Loucy (cell line): Measurements from ENCODE around the gene MS4A10.
A peak's percentile ranks its signal among the peaks of the same experiment; 100 is the strongest.

Experiments
- H2AFZ ChIP-seq: fragments of 200-600 bp; sonication (generic); 2 replicates; pipeline ENCODE4 v1.6.0; 2016; ENCODE audit warnings: antibody characterized with exemption, mild to moderate bottlenecking, low read length, moderate library complexity
- H3F3A ChIP-seq: fragments of 200-600 bp; 2 replicates; pipeline ENCODE4 v1.6.0; 2016; ENCODE audit warnings: antibody characterized with exemption, low read depth, mild to moderate bottlenecking
- H3K27me3 ChIP-seq: fragments of 200-600 bp; sonication (generic); 2 replicates; pipeline ENCODE4 v1.6.1; 2014; ENCODE audit warnings: low read length, mild to moderate bottlenecking; ENCODE audit not compliant: insufficient read depth, poor library complexity, severe bottlenecking
- H3K36me3 ChIP-seq: fragments of 200-600 bp; sonication (generic); 2 replicates; pipeline ENCODE4 v1.6.1; 2016; ENCODE audit warnings: low read length; ENCODE audit not compliant: insufficient read depth
- H3K4me1 ChIP-seq: fragments of 200-600 bp; sonication (generic); 2 replicates; pipeline ENCODE4 v1.5.1; 2014; ENCODE audit warnings: low read length, mild to moderate bottlenecking; ENCODE audit not compliant: insufficient read depth, poor library complexity, severe bottlenecking
- H3K4me2 ChIP-seq: fragments of 200-600 bp; sonication (generic); 2 replicates; pipeline ENCODE4 v1.6.0; 2014; ENCODE audit warnings: antibody characterized with exemption, low read length, low read depth, mild to moderate bottlenecking; ENCODE audit not compliant: poor library complexity, severe bottlenecking
- H3K4me3 ChIP-seq: fragments of 200-600 bp; sonication (generic); 2 replicates; pipeline ENCODE4 v1.5.1; 2014; ENCODE audit warnings: low read length, mild to moderate bottlenecking, mixed read lengths; ENCODE audit not compliant: poor library complexity, severe bottlenecking
- H3K79me2 ChIP-seq: fragments of 200-600 bp; sonication (generic); 2 replicates; pipeline ENCODE4 v1.6.1; 2014; ENCODE audit warnings: low read length; ENCODE audit not compliant: insufficient read depth
- H3K9ac ChIP-seq: fragments of 200-600 bp; sonication (generic); 2 replicates; pipeline ENCODE4 v1.6.0; 2014; ENCODE audit warnings: mild to moderate bottlenecking, low read depth, low read length, moderate library complexity; ENCODE audit not compliant: poor library complexity, severe bottlenecking
- H3K9me2 ChIP-seq: fragments of 200-600 bp; sonication (generic); replicated peaks from 2 replicates; pipeline ENCODE4 v1.6.1; 2016; ENCODE audit warnings: low read depth, low read length, mixed read lengths
- H3K9me3 ChIP-seq: fragments of 200-600 bp; sonication (generic); 2 replicates; pipeline ENCODE4 v1.6.1; 2014; ENCODE audit warnings: mild to moderate bottlenecking, antibody characterized with exemption, low read length, low read depth; ENCODE audit not compliant: insufficient read depth
- H4K20me1 ChIP-seq: fragments of 200-600 bp; sonication (generic); 2 replicates; pipeline ENCODE4 v1.6.0; 2014; ENCODE audit warnings: antibody characterized with exemption, low read length, mild to moderate bottlenecking; ENCODE audit not compliant: insufficient read depth, poor library complexity, severe bottlenecking
- CTCF ChIP-seq: fragments of 200-600 bp; sonication (generic); conservative IDR thresholded peaks from 2 replicates; pipeline ENCODE4 v1.5.1; 2014; ENCODE audit warnings: mild to moderate bottlenecking, antibody characterized with exemption, low read length
- EZH2phosphoT487 ChIP-seq: fragments of 200-600 bp; IDR thresholded peaks from 2 replicates; pipeline ENCODE4 v1.6.1; 2018; ENCODE audit warnings: antibody characterized with exemption, mild to moderate bottlenecking, moderate library complexity, borderline replicate concordance

Gene MS4A10

DNA sequence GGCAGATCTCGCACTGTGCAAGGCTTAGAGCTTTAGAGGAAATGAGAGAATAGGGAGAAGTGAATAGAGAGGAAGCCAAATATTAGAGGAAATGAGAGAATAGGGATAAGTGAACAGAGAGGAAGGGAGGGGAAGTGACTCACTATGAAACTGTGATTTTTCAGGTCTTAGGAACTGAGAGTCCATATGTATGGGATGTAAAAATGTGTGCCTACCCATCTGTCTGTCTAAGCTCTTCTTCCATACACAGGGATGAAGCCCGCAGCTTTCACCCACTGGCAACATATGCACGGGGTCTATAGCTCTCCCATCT is 50.4 kb downstream of the MS4A10 start:
- Histone ChIP-seq H3K4me1 (peaks cover 43% of the 10 kb centered on the region), H3F3A (no peaks in the 10 kb centered on the region), H3K4me2 (no peak overlapping the region)

DNA sequence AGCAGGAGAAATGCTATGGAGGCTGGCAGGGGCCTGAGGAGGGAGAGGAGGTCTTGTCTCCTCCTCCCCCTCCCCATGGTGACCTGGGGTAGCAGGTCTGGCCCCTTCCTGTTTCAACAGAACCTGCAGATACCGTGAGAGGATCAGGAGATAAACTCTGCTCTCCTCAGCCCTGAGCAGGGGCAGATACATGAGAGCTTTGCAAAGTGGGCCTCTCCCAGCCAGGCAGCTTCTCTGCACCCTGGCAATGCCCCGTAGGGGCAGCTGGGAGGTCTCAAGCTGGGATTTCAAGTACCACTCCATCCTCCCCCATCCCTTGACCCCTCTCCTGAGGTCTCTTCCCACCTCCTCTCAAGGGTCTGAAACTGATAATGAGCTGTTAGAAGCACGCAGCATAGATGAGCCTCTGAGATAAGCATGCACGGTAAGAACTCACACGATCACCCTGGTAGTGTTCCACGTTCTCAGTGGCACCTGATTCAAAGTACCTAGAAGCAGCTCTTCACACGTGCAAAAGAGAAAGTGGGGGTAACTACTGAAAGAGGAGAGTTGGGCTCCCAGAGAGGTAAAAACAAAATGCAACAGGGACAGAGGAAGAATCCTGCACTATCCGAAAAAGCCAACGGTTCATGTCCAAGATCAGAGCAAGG is 51.9 kb downstream of the MS4A10 start:
- H3K9ac ChIP-seq = peak overlapping the region; percentile 7
- no peak overlapping the region for H3K4me3 ChIP-seq
- no peaks in the 10 kb centered on the region for H3F3A ChIP-seq
- no peaks in the 10 kb centered on the region for H4K20me1 ChIP-seq
- H3K9me2 ChIP-seq = no peaks in the 10 kb centered on the region
- TF ChIP-seq CTCF = no peak
- TF ChIP-seq EZH2phosphoT487 = no peak
- peak overlapping the region; percentile 29 for H3K4me2 ChIP-seq
- peaks cover under 1% of the 10 kb centered on the region; the same call in 1 of the 2 replicates for H3K79me2 ChIP-seq
- H3K27me3 ChIP-seq = no peaks in the 10 kb centered on the region
- H2AFZ ChIP-seq = peak overlapping the region; percentile 29; the same call in 1 of the 2 replicates
- no peaks in the 10 kb centered on the region for H3K36me3 ChIP-seq
- H3K4me1 ChIP-seq = peaks cover 41% of the 10 kb centered on the region
- no peaks in the 10 kb centered on the region for H3K9me3 ChIP-seq

More for the DNA sequence above, 50.4 kb downstream of the MS4A10 start:
- H3K9ac ChIP-seq = no peak overlapping the region
- TF ChIP-seq EZH2phosphoT487 = no peak
- TF ChIP-seq CTCF = no peak
- no peak overlapping the region for H2AFZ ChIP-seq
- H3K4me3 ChIP-seq = no peak overlapping the region
- H3K79me2 ChIP-seq = no peaks in the 10 kb centered on the region
- no peaks in the 10 kb centered on the region for H3K9me2 ChIP-seq
- H3K36me3 ChIP-seq = no peaks in the 10 kb centered on the region
- no peaks in the 10 kb centered on the region for H3K9me3 ChIP-seq
- H4K20me1 ChIP-seq = no peaks in the 10 kb centered on the region
- H3K27me3 ChIP-seq = no peaks in the 10 kb centered on the region

DNA sequence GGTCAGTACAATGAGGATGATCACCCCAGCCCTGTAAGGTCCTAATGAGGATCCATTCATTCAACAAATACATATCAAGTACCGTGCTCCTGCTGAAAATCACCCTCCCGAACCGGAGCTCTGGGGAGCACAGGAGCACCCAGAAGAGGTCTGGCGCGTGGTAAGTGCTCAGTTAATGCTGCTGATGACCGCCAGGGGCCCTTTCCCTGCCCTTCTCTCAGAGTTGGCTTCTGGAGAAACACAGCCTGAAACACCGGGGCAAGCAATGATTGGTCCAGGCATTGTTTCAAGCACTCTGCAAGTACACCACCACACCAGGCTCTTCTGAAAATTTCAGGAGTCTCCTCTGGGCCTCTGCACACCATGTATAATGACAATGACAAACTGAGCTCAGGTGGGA is 53.0 kb downstream of the MS4A10 start:
- Histone ChIP-seq H3K9me2 (no peaks in the 10 kb centered on the region), H4K20me1 (no peaks in the 10 kb centered on the region), H3K9me3 (no peaks in the 10 kb centered on the region), H3K4me1 (peaks cover 43% of the 10 kb centered on the region), H2AFZ (no peak overlapping the region), H3K4me2 (no peak overlapping the region), H3K4me3 (no peak overlapping the region), H3K27me3 (no peaks in the 10 kb centered on the region), H3K36me3 (no peaks in the 10 kb centered on the region), H3K9ac (no peak overlapping the region), H3K79me2 (peaks cover 12% of the 10 kb centered on the region), H3F3A (no peaks in the 10 kb centered on the region)
- TF ChIP-seq CTCF (no peak), EZH2phosphoT487 (no peak)
